ENCODE results near the gene FERMT2.

The FERMT2 gene

DNA sequence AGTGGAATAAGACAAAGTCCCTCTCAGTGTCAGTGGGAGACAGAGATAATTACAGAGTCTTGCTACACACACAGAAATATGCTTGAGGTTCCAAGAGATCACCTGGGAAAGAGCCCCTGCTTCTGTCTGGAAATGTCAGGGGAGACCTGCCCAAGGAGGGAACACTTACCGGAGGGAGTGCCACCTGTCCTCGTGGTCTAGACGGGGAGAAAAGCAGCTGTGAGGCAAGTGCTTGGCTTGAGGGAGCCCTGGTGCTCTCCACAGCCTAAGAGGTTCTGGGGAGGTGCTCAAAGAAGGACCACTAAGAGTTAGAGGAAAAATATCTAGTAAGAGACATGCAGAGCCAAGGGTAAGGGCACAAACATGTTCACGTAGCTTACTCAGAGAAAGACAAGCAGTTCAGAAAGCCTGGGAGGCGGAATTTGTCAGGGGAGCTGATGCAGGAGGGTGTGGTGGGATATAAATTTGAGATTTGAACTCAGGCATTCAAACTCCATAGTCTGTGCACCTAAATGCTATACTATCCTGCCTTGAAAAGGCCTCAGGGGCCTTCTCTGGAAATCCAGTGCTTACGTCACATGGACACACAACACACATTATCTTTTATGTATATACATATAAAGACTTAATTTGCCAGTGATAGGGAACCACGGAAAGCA, 121.2 kb downstream of the FERMT2 start:
- DNase-seq (ENCODE audit: low read depth): no peak
- TF ChIP-seq, protein P1, sequence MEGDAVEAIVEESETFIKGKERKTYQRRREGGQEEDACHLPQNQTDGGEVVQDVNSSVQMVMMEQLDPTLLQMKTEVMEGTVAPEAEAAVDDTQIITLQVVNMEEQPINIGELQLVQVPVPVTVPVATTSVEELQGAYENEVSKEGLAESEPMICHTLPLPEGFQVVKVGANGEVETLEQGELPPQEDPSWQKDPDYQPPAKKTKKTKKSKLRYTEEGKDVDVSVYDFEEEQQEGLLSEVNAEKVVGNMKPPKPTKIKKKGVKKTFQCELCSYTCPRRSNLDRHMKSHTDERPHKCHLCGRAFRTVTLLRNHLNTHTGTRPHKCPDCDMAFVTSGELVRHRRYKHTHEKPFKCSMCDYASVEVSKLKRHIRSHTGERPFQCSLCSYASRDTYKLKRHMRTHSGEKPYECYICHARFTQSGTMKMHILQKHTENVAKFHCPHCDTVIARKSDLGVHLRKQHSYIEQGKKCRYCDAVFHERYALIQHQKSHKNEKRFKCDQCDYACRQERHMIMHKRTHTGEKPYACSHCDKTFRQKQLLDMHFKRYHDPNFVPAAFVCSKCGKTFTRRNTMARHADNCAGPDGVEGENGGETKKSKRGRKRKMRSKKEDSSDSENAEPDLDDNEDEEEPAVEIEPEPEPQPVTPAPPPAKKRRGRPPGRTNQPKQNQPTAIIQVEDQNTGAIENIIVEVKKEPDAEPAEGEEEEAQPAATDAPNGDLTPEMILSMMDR (IDR thresholded peaks at IDR 0.05; ENCODE audit: control insufficient read depth, extremely low read depth, insufficient read depth): no peak
- no peak overlapping the region for H3K4me3 ChIP-seq (ENCODE audit: low read depth, low read length)

DNA sequence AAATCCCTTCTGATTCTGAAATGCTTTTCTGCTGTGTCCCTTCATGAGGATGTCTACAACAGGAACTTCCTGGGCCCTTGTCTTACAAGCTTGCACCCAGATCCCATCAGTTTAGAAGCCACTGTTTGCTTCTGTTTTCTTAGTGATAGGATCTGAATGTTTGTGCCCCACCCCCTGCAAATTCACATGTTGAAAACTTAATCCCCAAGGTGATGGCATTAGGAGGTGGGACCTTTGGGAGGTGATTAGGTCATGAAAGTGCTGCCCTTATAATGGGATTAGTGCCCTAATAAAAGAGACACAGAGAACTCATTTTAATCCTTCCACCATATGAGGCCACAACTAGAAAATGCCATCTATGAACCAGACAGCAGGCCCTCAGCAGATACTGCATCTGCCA, 123.4 kb downstream of the FERMT2 start:
- no peak overlapping the region for H3K4me3 ChIP-seq (ENCODE audit: low read depth, low read length)
- DNase-seq (ENCODE audit: low read depth): no peak
- TF ChIP-seq, protein P1 (IDR thresholded peaks at IDR 0.05; ENCODE audit: control insufficient read depth, extremely low read depth, insufficient read depth): no peak

DNA sequence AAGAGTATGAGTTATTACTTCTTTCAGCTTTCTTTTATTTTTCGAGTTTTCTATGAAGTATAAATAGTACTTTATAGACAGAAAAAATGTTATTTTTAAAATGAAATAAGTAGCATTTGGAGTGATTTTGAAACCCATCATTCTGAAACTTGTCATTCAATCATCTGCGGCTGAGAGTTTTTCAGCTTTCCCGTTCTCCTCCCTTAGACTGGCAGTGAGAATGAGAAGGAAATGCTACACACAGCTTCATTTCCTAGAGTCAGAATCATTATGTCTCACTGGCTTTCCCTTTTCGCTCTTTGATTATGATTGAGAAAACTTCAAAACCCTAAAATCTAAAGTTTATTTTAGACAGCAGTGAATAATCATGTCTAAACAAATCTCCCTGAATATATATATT, 125.8 kb downstream of the FERMT2 start:
- TF ChIP-seq, protein P1 (IDR thresholded peaks at IDR 0.05; ENCODE audit: control insufficient read depth, extremely low read depth, insufficient read depth): no peak
- no peak overlapping the region for H3K4me3 ChIP-seq (ENCODE audit: low read depth, low read length)
- no peak for DNase-seq (ENCODE audit: low read depth)

DNA sequence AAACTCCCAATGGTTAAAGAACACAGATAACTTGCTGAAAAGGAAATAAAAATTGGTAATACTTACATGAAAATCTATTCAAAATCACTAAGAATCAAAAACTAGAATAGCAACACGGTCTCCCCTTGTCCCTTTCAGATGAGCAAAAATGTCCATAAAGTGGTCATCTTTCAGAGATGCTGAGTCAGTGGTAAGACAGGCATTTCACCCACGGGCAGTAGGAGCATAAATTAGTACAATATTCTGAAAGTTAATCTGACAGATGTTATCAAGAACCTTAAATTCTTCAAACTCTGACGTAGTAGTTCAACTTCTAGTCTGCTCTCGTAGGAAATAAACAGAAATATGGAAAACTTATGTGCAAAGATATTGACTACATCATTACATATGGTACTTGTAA, 126.4 kb downstream of the FERMT2 start:
- no peak for DNase-seq (ENCODE audit: low read depth)
- no peak overlapping the region for H3K4me3 ChIP-seq (ENCODE audit: low read depth, low read length)
- TF ChIP-seq, protein P1 (IDR thresholded peaks at IDR 0.05; ENCODE audit: control insufficient read depth, extremely low read depth, insufficient read depth): no peak

DNA sequence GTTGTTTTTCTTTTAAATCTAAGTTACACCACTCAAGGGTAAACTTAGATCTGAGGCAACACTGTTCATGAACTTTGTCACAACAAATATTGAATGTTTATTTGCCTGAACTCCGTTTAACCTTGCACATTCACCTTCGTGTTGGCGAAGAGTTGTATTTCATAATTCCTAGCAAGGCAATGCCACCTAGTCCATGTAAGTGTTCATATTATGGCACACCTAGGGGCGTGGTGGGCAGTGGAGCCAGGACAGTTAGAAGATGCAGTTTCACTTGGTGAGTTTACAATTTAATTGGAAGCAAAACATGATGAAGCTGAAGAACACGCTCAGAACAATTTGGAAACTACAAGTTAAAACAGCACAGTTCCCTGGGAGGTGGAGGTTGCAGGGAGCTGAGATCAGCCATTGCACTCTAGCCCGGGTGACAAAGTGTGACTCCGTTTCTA, 129.0 kb downstream of the FERMT2 start:
- DNase-seq (ENCODE audit: low read depth): no peak
- H3K4me3 ChIP-seq (ENCODE audit: low read depth, low read length): no peak overlapping the region
- TF ChIP-seq, protein P1 (IDR thresholded peaks at IDR 0.05; ENCODE audit: control insufficient read depth, extremely low read depth, insufficient read depth): no peak

DNA sequence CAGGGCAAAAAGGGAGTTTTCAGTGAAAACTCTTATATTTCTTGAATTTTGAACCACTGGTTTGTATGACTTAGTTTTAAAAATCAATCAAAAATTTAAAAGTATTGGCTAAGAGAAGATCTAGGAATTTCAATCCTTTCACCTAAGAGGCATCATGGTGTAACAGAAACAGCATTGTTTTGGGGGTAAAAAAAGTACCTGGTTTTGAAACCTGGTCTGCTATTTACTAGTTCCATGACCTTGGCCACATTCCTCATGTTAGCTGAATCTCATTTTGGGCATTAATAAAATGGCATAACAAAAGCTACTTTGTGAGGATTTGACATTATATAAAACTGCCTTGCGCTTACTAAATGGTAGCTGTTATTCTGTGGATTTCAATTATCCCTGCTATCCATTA, 142.7 kb downstream of the FERMT2 start:
- no peak overlapping the region for H3K4me3 ChIP-seq (ENCODE audit: low read depth, low read length)
- no peak for DNase-seq (ENCODE audit: low read depth)
- TF ChIP-seq, protein P1 (IDR thresholded peaks at IDR 0.05; ENCODE audit: control insufficient read depth, extremely low read depth, insufficient read depth): no peak

Measured in LNCaP clone FGC (cell line).